HepG2 (cell line): ENCODE results near the gene TM4SF1. TPM values are rescaled to one million over a fixed set of nuclear protein-coding genes. Genes with fewer than 3 reads are reported as not detected.
A peak's percentile ranks its signal among the peaks of the same experiment; 100 is the strongest.

Source experiments
- AGO2 ChIP-seq: fragments of 200-400 bp; formaldehyde crosslinking; optimal IDR thresholded peaks from 2 replicates; pipeline ENCODE3; 2017; ENCODE audit warnings: mild to moderate bottlenecking, low read depth, low read length, moderate library complexity
- ATF1 ChIP-seq: IDR thresholded peaks from 2 replicates; pipeline ENCODE4 v1.6.1; 2016; ENCODE audit warnings: mild to moderate bottlenecking, control low read depth
- FOXA3 ChIP-seq: IDR thresholded peaks from 2 replicates; pipeline ENCODE4 v1.6.1; 2016; ENCODE audit warnings: missing genetic modification reagents, missing compliant biosample characterization
- HNF1B ChIP-seq: sonication (generic); formaldehyde crosslinking; IDR thresholded peaks from 2 replicates; pipeline ENCODE4 v1.5.1; 2020; ENCODE audit warnings: mild to moderate bottlenecking, moderate library complexity, missing genetic modification reagents
- HOXA5 ChIP-seq: sonication (generic); formaldehyde crosslinking; IDR thresholded peaks from 2 replicates; pipeline ENCODE4 v1.4.0; 2020; ENCODE audit warnings: missing genetic modification reagents
- MIER3 ChIP-seq: IDR thresholded peaks from 2 replicates; pipeline ENCODE4 v1.6.1; 2016; ENCODE audit warnings: missing compliant biosample characterization, borderline replicate concordance
- NCOR1 ChIP-seq: fragments of 200-600 bp; sonication (generic); IDR thresholded peaks from 2 replicates; pipeline ENCODE4 v1.7.0; 2017; ENCODE audit warnings: antibody characterized with exemption, low read length, borderline replicate concordance
- NFKBIZ ChIP-seq: IDR thresholded peaks from 2 replicates; pipeline ENCODE4 v1.6.1; 2018; ENCODE audit warnings: missing genetic modification reagents, missing compliant biosample characterization
- NR2F1 ChIP-seq, 2 experiments: fragments of 450-650 bp in 1 of 2; formaldehyde crosslinking in 1 of 2; IDR thresholded peaks; 2 replicates each; pipeline versions ENCODE4 v1.5.0 to v1.6.1; 2016 to 2020; ENCODE audit warnings: mild to moderate bottlenecking in 1 of 2, missing compliant biosample characterization in 1 of 2, missing genetic modification reagents in 1 of 2, moderate library complexity in 1 of 2
- PATZ1 ChIP-seq: sonication (generic); formaldehyde crosslinking; IDR thresholded peaks from 2 replicates; pipeline ENCODE4 v1.4.0; 2020; ENCODE audit warnings: missing genetic modification reagents
- PHF21A ChIP-seq: sonication (generic); formaldehyde crosslinking; IDR thresholded peaks from 2 replicates; pipeline ENCODE4 v1.5.0; 2020; ENCODE audit warnings: mild to moderate bottlenecking, missing genetic modification reagents
- POGZ ChIP-seq: sonication (generic); formaldehyde crosslinking; IDR thresholded peaks from 2 replicates; pipeline ENCODE4 v1.4.0; 2020; ENCODE audit warnings: mild to moderate bottlenecking, missing genetic modification reagents
- RCOR2 ChIP-seq: IDR thresholded peaks from 2 replicates; pipeline ENCODE4 v1.6.1; 2016; ENCODE audit warnings: missing biosample characterization, missing genetic modification reagents
- SAP130 ChIP-seq: IDR thresholded peaks from 2 replicates; pipeline ENCODE4 v1.6.1; 2016; ENCODE audit warnings: low read depth
- STAT5B ChIP-seq: sonication (generic); formaldehyde crosslinking; IDR thresholded peaks from 2 replicates; pipeline ENCODE4 v1.4.0; 2020; ENCODE audit warnings: missing genetic modification reagents
- TBX2 ChIP-seq: sonication (generic); formaldehyde crosslinking; IDR thresholded peaks from 2 replicates; pipeline ENCODE4 v1.5.0; 2020; ENCODE audit warnings: missing genetic modification reagents, mild to moderate bottlenecking, borderline replicate concordance
- ZFP62 ChIP-seq: sonication (generic); formaldehyde crosslinking; IDR thresholded peaks from 2 replicates; pipeline ENCODE4 v1.4.0; 2020; ENCODE audit warnings: missing genetic modification reagents
- ZNF331 ChIP-seq: sonication (generic); formaldehyde crosslinking; IDR thresholded peaks from 2 replicates; pipeline ENCODE4 v1.4.0; 2020; ENCODE audit warnings: missing genetic modification reagents
- ZNF879 ChIP-seq: sonication (generic); formaldehyde crosslinking; IDR thresholded peaks from 2 replicates; pipeline ENCODE4 v1.8.1; 2023; ENCODE audit warnings: missing genetic modification reagents
- polyA plus RNA-seq, 8 experiments: library from polyadenylated mRNA; depleted of rRNA in 3 of 8; stranded (reverse) in 7 of 8; unstranded in 1 of 8; fragments of >200 nt; fragmentation: Illumina TruSeq in 4 of 8; extraction: Trizol in 4 of 8; gene quantifications; 2 replicates each; pipeline versions ENCODE4 v1.2.1 to v1.2.3, GENCODE V29; 2011 to 2016; ENCODE audit warnings: low read depth in 4 of 8, missing spikeins in 1 of 8, mixed read lengths in 1 of 8; ENCODE audit not compliant: insufficient read depth in 1 of 8
- total RNA-seq, 5 experiments: library from RNA; depleted of rRNA; stranded (reverse); fragments of >200 nt; fragmentation: Illumina TruSeq; extraction: Trizol; gene quantifications; 2 replicates each; pipeline ENCODE4 v1.2.3, GENCODE V29; 2016; ENCODE audit warnings: low read depth in 1 of 5
- TF ChIP-seq, protein P1 (sequence below): sonication (generic); formaldehyde crosslinking; IDR thresholded peaks from 2 replicates; pipeline ENCODE4 v1.5.0; 2020; ENCODE audit warnings: missing genetic modification reagents
- TF ChIP-seq, protein P2 (sequence below): sonication (generic); formaldehyde crosslinking; conservative IDR thresholded peaks from 2 replicates; pipeline ENCODE4 v1.4.0; 2020; ENCODE audit warnings: missing genetic modification reagents
- TF ChIP-seq, protein P3 (sequence below): IDR thresholded peaks from 2 replicates; pipeline ENCODE4 v1.6.1; 2016; ENCODE audit warnings: mild to moderate bottlenecking
- TF ChIP-seq, protein P4 (sequence below): sonication (generic); formaldehyde crosslinking; IDR thresholded peaks from 2 replicates; pipeline ENCODE4 v1.8.1; 2023; ENCODE audit warnings: mild to moderate bottlenecking, moderate library complexity, missing genetic modification reagents

TM4SF1 gene
- total and polyA plus RNA-seq, 2 of the 13 experiments (the other 11 are each of a cell fraction or from before 2014, with no cell fraction given): 431 to 1,359 TPM

- TF ChIP-seq MIER3: 0 out of 2 replicates have a peak, but pooled peaks have one; percentile 37
- TF ChIP-seq POGZ: no peak
- TF ChIP-seq NFKBIZ (CRISPR knock-in tag): no peak
- peak; percentile 41; the same call in 1 of the 2 replicates for TF ChIP-seq TBX2 (CRISPR knock-in tag)
- no peak for TF ChIP-seq ZNF331 (CRISPR knock-in tag)
- peak; percentile 86 for TF ChIP-seq AGO2
- TF ChIP-seq NCOR1: peak; percentile 75; the same call in 1 of the 2 replicates
- no peak for TF ChIP-seq NR2F1 (CRISPR knock-in tag; IDR thresholded peaks at IDR 0.05)
- TF ChIP-seq, protein P1, sequence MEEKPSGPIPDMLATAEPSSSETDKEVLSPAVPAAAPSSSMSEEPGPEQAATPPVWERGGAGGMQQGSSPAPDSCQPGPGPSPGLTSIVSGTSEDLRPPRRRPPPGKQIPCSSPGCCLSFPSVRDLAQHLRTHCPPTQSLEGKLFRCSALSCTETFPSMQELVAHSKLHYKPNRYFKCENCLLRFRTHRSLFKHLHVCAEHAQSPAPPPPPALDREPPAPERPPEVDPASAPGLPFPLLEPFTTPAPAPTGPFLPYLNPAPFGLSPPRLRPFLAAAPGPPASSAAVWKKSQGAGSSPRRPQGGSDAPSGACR (CRISPR knock-in tag): no peak
- TF ChIP-seq RCOR2 (CRISPR knock-in tag): 0 out of 2 replicates have a peak, but pooled peaks have one; percentile 57
- TF ChIP-seq HOXA5 (CRISPR knock-in tag): no peak
- TF ChIP-seq STAT5B (CRISPR knock-in tag): no peak
- TF ChIP-seq ATF1 (CRISPR knock-in tag): no peak
- TF ChIP-seq, protein P2, sequence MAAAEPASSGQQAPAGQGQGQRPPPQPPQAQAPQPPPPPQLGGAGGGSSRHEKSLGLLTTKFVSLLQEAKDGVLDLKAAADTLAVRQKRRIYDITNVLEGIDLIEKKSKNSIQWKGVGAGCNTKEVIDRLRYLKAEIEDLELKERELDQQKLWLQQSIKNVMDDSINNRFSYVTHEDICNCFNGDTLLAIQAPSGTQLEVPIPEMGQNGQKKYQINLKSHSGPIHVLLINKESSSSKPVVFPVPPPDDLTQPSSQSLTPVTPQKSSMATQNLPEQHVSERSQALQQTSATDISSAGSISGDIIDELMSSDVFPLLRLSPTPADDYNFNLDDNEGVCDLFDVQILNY (CRISPR knock-in tag): no peak
- TF ChIP-seq, protein P3, sequence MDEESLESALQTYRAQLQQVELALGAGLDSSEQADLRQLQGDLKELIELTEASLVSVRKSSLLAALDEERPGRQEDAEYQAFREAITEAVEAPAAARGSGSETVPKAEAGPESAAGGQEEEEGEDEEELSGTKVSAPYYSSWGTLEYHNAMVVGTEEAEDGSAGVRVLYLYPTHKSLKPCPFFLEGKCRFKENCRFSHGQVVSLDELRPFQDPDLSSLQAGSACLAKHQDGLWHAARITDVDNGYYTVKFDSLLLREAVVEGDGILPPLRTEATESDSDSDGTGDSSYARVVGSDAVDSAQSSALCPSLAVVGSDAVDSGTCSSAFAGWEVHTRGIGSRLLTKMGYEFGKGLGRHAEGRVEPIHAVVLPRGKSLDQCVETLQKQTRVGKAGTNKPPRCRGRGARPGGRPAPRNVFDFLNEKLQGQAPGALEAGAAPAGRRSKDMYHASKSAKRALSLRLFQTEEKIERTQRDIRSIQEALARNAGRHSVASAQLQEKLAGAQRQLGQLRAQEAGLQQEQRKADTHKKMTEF: peak; percentile 52
- peak; percentile 72 for TF ChIP-seq SAP130 (CRISPR knock-in tag)
- TF ChIP-seq PHF21A (CRISPR knock-in tag): no peak
- no peak for TF ChIP-seq ZNF879
- TF ChIP-seq ZFP62 (CRISPR knock-in tag): no peak
- TF ChIP-seq HNF1B (CRISPR knock-in tag): no peak
- peak; percentile 86 for TF ChIP-seq FOXA3 (CRISPR knock-in tag)
- TF ChIP-seq PATZ1 (CRISPR knock-in tag): no peak
- TF ChIP-seq, protein P4, sequence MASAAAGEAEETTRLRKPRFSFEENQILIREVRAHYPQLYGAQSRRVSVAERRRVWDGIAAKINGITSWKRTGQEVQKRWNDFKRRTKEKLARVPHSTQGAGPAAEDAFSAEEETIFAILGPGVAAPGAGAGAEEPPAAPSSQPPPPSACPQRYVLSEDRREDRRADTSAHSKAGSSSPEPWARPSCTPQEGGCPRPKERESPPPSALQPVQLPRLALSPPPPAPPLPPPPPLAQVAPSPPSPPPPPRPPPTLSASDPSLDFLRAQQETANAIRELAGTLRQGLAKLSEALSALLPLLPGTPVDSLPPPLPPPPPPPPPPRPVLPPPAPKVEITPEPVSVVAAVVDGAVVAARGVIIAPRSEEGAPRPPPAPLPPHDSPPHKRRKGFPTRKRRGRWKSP (CRISPR knock-in tag): no peak
Measured at GRCh38 chr3:149368674-149369497, 8.6 kb downstream of the TM4SF1 start (continued).
